Neuronal stem cell (in vitro differentiated cells): Measurements from ENCODE around the gene NSD1.

ENCODE experiments used
- DNase-seq: peaks from one replicate; pipeline ENCODE4 v3.0.0-alpha.2; 2013; ENCODE audit warnings: low spot score
- H2AFZ ChIP-seq: one replicate; pipeline ENCODE4 v1.6.1; 2013; ENCODE audit warnings: mild to moderate bottlenecking, low read length, inconsistent platforms
- H2AK5ac ChIP-seq: 2 replicates; pipeline ENCODE4 v1.6.1; 2013; ENCODE audit warnings: low read depth, mild to moderate bottlenecking, inconsistent platforms, low read length, moderate library complexity, mixed read lengths
- H2BK120ac ChIP-seq: 2 replicates; pipeline ENCODE4 v1.6.1; 2013; ENCODE audit warnings: low read depth, mild to moderate bottlenecking, inconsistent platforms, low read length, moderate library complexity, mixed read lengths
- H2BK12ac ChIP-seq: one replicate; pipeline ENCODE4 v1.6.1; 2013; ENCODE audit warnings: low read length, inconsistent platforms
- H2BK15ac ChIP-seq: 2 replicates; pipeline ENCODE4 v1.6.1; 2013; ENCODE audit warnings: mild to moderate bottlenecking, low read length, inconsistent platforms, mixed read lengths
- H2BK5ac ChIP-seq: one replicate; pipeline ENCODE4 v1.6.1; 2013; ENCODE audit warnings: inconsistent platforms, mild to moderate bottlenecking, low read length, moderate library complexity
- H3K14ac ChIP-seq: one replicate; pipeline ENCODE4 v1.6.1; 2013; ENCODE audit warnings: low read length, inconsistent platforms
- H3K18ac ChIP-seq: 2 replicates; pipeline ENCODE4 v1.6.1; 2013; ENCODE audit warnings: low read length, inconsistent platforms
- H3K23ac ChIP-seq: 2 replicates; pipeline ENCODE4 v1.6.1; 2013; ENCODE audit warnings: low read depth, mild to moderate bottlenecking, mixed read lengths, low read length, inconsistent platforms; ENCODE audit not compliant: poor library complexity
- H3K27ac ChIP-seq: replicated peaks from 3 replicates; pipeline ENCODE4 v1.5.1; 2013; ENCODE audit warnings: low read length, inconsistent platforms
- H3K27me3 ChIP-seq, 3 experiments: 2 replicates each; pipeline ENCODE4 v1.6.1; 2013; ENCODE audit warnings: low read length in 3 of 3, mild to moderate bottlenecking in 2 of 3, inconsistent platforms in 1 of 3, low read depth in 1 of 3, mixed read lengths in 1 of 3, moderate library complexity in 1 of 3; ENCODE audit not compliant: control insufficient read depth in 3 of 3, insufficient read depth in 3 of 3
- H3K36me3 ChIP-seq, 2 donors: replicated peaks in 1 of 2; 2 replicates each; pipeline ENCODE4 v1.6.1; 2013; ENCODE audit warnings: low read length in 2 of 2; ENCODE audit not compliant: control insufficient read depth in 2 of 2, insufficient read depth in 2 of 2
- H3K4ac ChIP-seq: 2 replicates; pipeline ENCODE4 v1.6.1; 2013; ENCODE audit warnings: inconsistent platforms, mild to moderate bottlenecking, low read length, moderate library complexity
- H3K4me1 ChIP-seq, 2 donors: 1 replicate in 1 of 2; 2 replicates in 1 of 2; pipeline ENCODE4 v1.6.1; 2013; ENCODE audit warnings: low read length in 2 of 2, low read depth in 1 of 2; ENCODE audit not compliant: control insufficient read depth in 2 of 2, insufficient read depth in 1 of 2
- H3K4me2 ChIP-seq: one replicate; pipeline ENCODE4 v1.6.1; 2013; ENCODE audit warnings: mild to moderate bottlenecking, low read length, inconsistent platforms; ENCODE audit not compliant: insufficient read depth, poor library complexity, severe bottlenecking
- H3K4me3 ChIP-seq, 2 donors: 2 replicates each; pipeline ENCODE4 v1.5.1; 2013; ENCODE audit warnings: low read length in 2 of 2, mild to moderate bottlenecking in 2 of 2, inconsistent platforms in 1 of 2, moderate library complexity in 1 of 2
- H3K79me1 ChIP-seq: one replicate; pipeline ENCODE4 v1.6.1; 2013; ENCODE audit warnings: low read depth, mild to moderate bottlenecking, inconsistent platforms, low read length, moderate library complexity
- H3K9ac ChIP-seq: one replicate; pipeline ENCODE4 v1.6.1; 2013; ENCODE audit warnings: mild to moderate bottlenecking, low read depth, low read length, inconsistent platforms; ENCODE audit not compliant: poor library complexity
- H3K9me3 ChIP-seq, 2 donors: replicated peaks in 1 of 2; 2 replicates each; pipeline versions ENCODE3 to v1.6.1; 2013; ENCODE audit warnings: low read length in 2 of 2, mild to moderate bottlenecking in 2 of 2, inconsistent platforms in 1 of 2, low read depth in 1 of 2, mixed read lengths in 1 of 2, moderate library complexity in 1 of 2; ENCODE audit not compliant: control insufficient read depth in 2 of 2, insufficient read depth in 1 of 2
- H4K8ac ChIP-seq: one replicate; pipeline ENCODE4 v1.6.1; 2013; ENCODE audit warnings: low read depth, mild to moderate bottlenecking, inconsistent platforms, low read length, moderate library complexity
- H4K91ac ChIP-seq: one replicate; pipeline ENCODE4 v1.6.1; 2013; ENCODE audit warnings: low read length, low read depth, mild to moderate bottlenecking, inconsistent platforms; ENCODE audit not compliant: poor library complexity
- WGBS, 2 donors: extraction: QIAGEN DNeasy Blood & Tissue Kit; methylation state at CpG; one replicate each; pipeline ENCODE4 v1.1.7; 2013; ENCODE audit warnings: missing lambda C conversion rate in 2 of 2, mixed read lengths in 1 of 2; ENCODE audit not compliant: insufficient read length in 2 of 2, insufficient replicate concordance in 1 of 2; ENCODE audit errors: extremely low coverage in 2 of 2; 5-methylcytosine and 5-hydroxymethylcytosine counted together

Gene NSD1

GRCh38 chr5:177313561-177314259, 180.1 kb downstream of the NSD1 start:
- H2BK12ac ChIP-seq = no peak overlapping the region
- H3K9me3 ChIP-seq = no peaks in the 10 kb centered on the region
- H3K79me1 ChIP-seq = peaks cover 4% of the 10 kb centered on the region
- H3K9ac ChIP-seq = peak overlapping the region; percentile 24
- no peak overlapping the region for H3K4me2 ChIP-seq
- no peak overlapping the region for H2AFZ ChIP-seq
- peaks cover 0 to 16% of the 10 kb centered on the region in 2 donors for H3K36me3 ChIP-seq
- H4K8ac ChIP-seq = no peak overlapping the region
- no peak overlapping the region for H2BK120ac ChIP-seq
- H2BK5ac ChIP-seq = no peak overlapping the region
- peak overlapping the region in 1 of 2 donors; percentile 32 for H3K4me3 ChIP-seq
- no peak for DNase-seq
- H2AK5ac ChIP-seq = no peak overlapping the region
- no peak overlapping the region for H3K18ac ChIP-seq
- H3K4ac ChIP-seq = no peak overlapping the region
- no peak overlapping the region for H3K27ac ChIP-seq
- H2BK15ac ChIP-seq = no peak overlapping the region
- no peak overlapping the region for H3K23ac ChIP-seq
- peaks cover 0 to 1% (median 0%) of the 10 kb centered on the region in 3 experiments for H3K27me3 ChIP-seq
- no peak overlapping the region for H3K14ac ChIP-seq
- no peak overlapping the region for H4K91ac ChIP-seq
- peaks cover 12 to 16% of the 10 kb centered on the region in 2 donors for H3K4me1 ChIP-seq
- no CpG with 5 or more reads among the region's 15 CpGs for WGBS, 2 donors

GRCh38 chr5:177314376-177315342, 181.1 kb downstream of the NSD1 start:
- H3K9me3 ChIP-seq = peaks cover 0 to 3% of the 10 kb centered on the region in 2 donors
- no peak overlapping the region for H2AFZ ChIP-seq
- no peak overlapping the region for H4K91ac ChIP-seq
- peak overlapping the region; percentile 35 for H3K23ac ChIP-seq
- no peak overlapping the region for H3K27ac ChIP-seq
- H3K79me1 ChIP-seq = peaks cover 4% of the 10 kb centered on the region
- no CpG with 5 or more reads among the region's 18 CpGs for WGBS, 2 donors
- H3K4ac ChIP-seq = no peak overlapping the region
- no peak overlapping the region for H4K8ac ChIP-seq
- H2BK15ac ChIP-seq = peak overlapping the region; percentile 20
- H3K14ac ChIP-seq = no peak overlapping the region
- no peak overlapping the region for H3K4me2 ChIP-seq
- H3K9ac ChIP-seq = peak overlapping the region; percentile 9
- peak overlapping the region; percentile 71 for H2BK5ac ChIP-seq
- H2BK120ac ChIP-seq = no peak overlapping the region
- peak overlapping the region; percentile 19 for H3K18ac ChIP-seq
- H3K4me1 ChIP-seq = peaks cover 12 to 16% of the 10 kb centered on the region in 2 donors
- H3K4me3 ChIP-seq = no peak overlapping the region
- H3K36me3 ChIP-seq = peaks cover 0 to 7% of the 10 kb centered on the region in 2 donors
- DNase-seq = no peak
- H2BK12ac ChIP-seq = no peak overlapping the region
- peaks cover 0 to 1% (median 0%) of the 10 kb centered on the region in 3 experiments for H3K27me3 ChIP-seq
- H2AK5ac ChIP-seq = peak overlapping the region; percentile 87

GRCh38 chr5:177315411-177315810, 181.8 kb downstream of the NSD1 start:
- DNase-seq = no peak

GRCh38 chr5:177316005-177316404, 182.4 kb downstream of the NSD1 start:
- Histone ChIP-seq H3K9me3 (peaks cover 0 to 9% of the 10 kb centered on the region in 2 donors), H4K91ac (no peak overlapping the region), H3K23ac (no peak overlapping the region), H3K18ac (no peak overlapping the region), H2BK15ac (no peak overlapping the region), H2BK5ac (no peak overlapping the region), H4K8ac (no peak overlapping the region), H2AK5ac (no peak overlapping the region), H2BK120ac (no peak overlapping the region), H3K27me3 (no peaks in the 10 kb centered on the region), H3K27ac (no peak overlapping the region), H3K14ac (no peak overlapping the region), H3K36me3 (peaks cover 0 to 2% of the 10 kb centered on the region in 2 donors), H3K79me1 (no peaks in the 10 kb centered on the region), H3K4ac (no peak overlapping the region), H3K4me1 (peaks cover 6% of the 10 kb centered on the region in 2 donors), H3K9ac (no peak overlapping the region), H2AFZ (no peak overlapping the region), H3K4me3 (no peak overlapping the region), H3K4me2 (no peak overlapping the region), H2BK12ac (no peak overlapping the region)
- no peak for DNase-seq
- no CpG with 5 or more reads among the region's 3 CpGs for WGBS, 2 donors

More at GRCh38 chr5:177315411-177315810, 181.8 kb downstream of the NSD1 start:
- Histone ChIP-seq H3K4me3 (no peak overlapping the region), H3K27me3 (peaks cover 0 to 1% (median 0%) of the 10 kb centered on the region in 3 experiments), H3K4me1 (peaks cover 11 to 12% of the 10 kb centered on the region in 2 donors), H2AK5ac (peak overlapping the region; percentile 87), H3K18ac (peak overlapping the region; percentile 19), H3K14ac (no peak overlapping the region), H4K91ac (no peak overlapping the region), H3K36me3 (peaks cover 0 to 2% of the 10 kb centered on the region in 2 donors), H3K23ac (peak overlapping the region; percentile 35), H4K8ac (no peak overlapping the region), H3K79me1 (peaks cover 2% of the 10 kb centered on the region), H2BK15ac (no peak overlapping the region), H3K4me2 (no peak overlapping the region), H2BK12ac (no peak overlapping the region), H3K4ac (no peak overlapping the region), H2BK120ac (no peak overlapping the region), H3K27ac (no peak overlapping the region), H3K9ac (peak overlapping the region; percentile 55), H3K9me3 (peaks cover 0 to 9% of the 10 kb centered on the region in 2 donors), H2AFZ (no peak overlapping the region), H2BK5ac (no peak overlapping the region)
- no CpG with 5 or more reads among the region's 7 CpGs for WGBS, 2 donors
